AG04450 (cell line): ENCODE results near the gene MBD2. TPM values are rescaled to one million over a fixed set of nuclear protein-coding genes. Genes with fewer than 3 reads are reported as not detected.

ENCODE experiments used
- CTCF ChIA-PET: fragments of 300-600, 350-600 bp; formaldehyde crosslinking; extraction: SDS; loops from one replicate; lab custom pipeline; 2022; ENCODE audit warnings: antibody characterized with exemption, inconsistent platforms; lab: Charles Lee
- POLR2A ChIA-PET: fragments of 350-600 bp; formaldehyde crosslinking; extraction: SDS; loops from one replicate; lab custom pipeline; 2021; ENCODE audit warnings: antibody characterized with exemption, inconsistent platforms; lab: Yijun Ruan, JAX
- DNase-seq: peaks from one replicate; pipeline ENCODE4 v3.0.0-alpha.2; 2011; ENCODE audit warnings: low read depth, low spot score
- H3K27ac ChIP-seq: one replicate; pipeline ENCODE4 v1.5.1; 2012; ENCODE audit warnings: low read depth, low read length, control low read depth
- H3K27me3 ChIP-seq: one replicate; pipeline ENCODE4 v1.6.0; 2012; ENCODE audit warnings: low read length; ENCODE audit not compliant: control insufficient read depth, insufficient read depth
- H3K4me3 ChIP-seq: 2 replicates; pipeline ENCODE4 v1.5.1; 2011; ENCODE audit warnings: mild to moderate bottlenecking, low read depth, low read length, control low read depth
- H3K9me3 ChIP-seq: 2 replicates; pipeline ENCODE4 v1.5.1; 2012; ENCODE audit warnings: low read length; ENCODE audit not compliant: control insufficient read depth, insufficient read depth
- CTCF ChIP-seq: IDR thresholded peaks from 2 replicates; pipeline ENCODE4 v1.5.1; 2011; ENCODE audit warnings: low read depth, low read length, control low read depth, inconsistent platforms
- polyA plus RNA-seq: library from polyadenylated mRNA; depleted of rRNA; stranded (reverse); fragments of >200 nt; gene quantifications from 2 replicates; pipeline ENCODE4 v1.2.3, GENCODE V29; 2011

MBD2 gene
- polyA plus RNA-seq, 1 experiment, result 30.6 TPM

- H3K27me3 ChIP-seq, result no peaks in the 10 kb centered on the region
- CTCF ChIA-PET, result interaction anchor here (1.2 kb wide), 1 partner anchor 11 kb away, joined by 6 read pairs; no protein-coding TSS in a partner anchor
- H3K9me3 ChIP-seq, result no peaks in the 10 kb centered on the region
- no peak for DNase-seq
- H3K4me3 ChIP-seq, result no peak overlapping the region
- POLR2A ChIA-PET, result no interaction called here
- no peak for TF ChIP-seq CTCF
- no peak overlapping the region for H3K27ac ChIP-seq
These were observed 41.1 kb downstream of the MBD2 start for GRCh38 chr18:54183390-54183789.

GRCh38 chr18:54181856-54182602, 42.4 kb downstream of the MBD2 start:
- no peaks in the 10 kb centered on the region for H3K27me3 ChIP-seq
- no peak for DNase-seq
- no peak overlapping the region for H3K4me3 ChIP-seq
- CTCF ChIA-PET, result interaction anchor here (1.2 kb wide), 1 partner anchor 10 kb away, joined by 6 read pairs; no protein-coding TSS in a partner anchor
- POLR2A ChIA-PET, result no interaction called here
- no peak overlapping the region for H3K27ac ChIP-seq
- no peaks in the 10 kb centered on the region for H3K9me3 ChIP-seq
- no peak for TF ChIP-seq CTCF

- no peak for TF ChIP-seq CTCF
- ChIA-PET CTCF (no interaction called here), POLR2A (no interaction called here)
- no peak overlapping the region for H3K4me3 ChIP-seq
- no peaks in the 10 kb centered on the region for H3K9me3 ChIP-seq
- no peak overlapping the region for H3K27ac ChIP-seq
- DNase-seq, result no peak
- no peaks in the 10 kb centered on the region for H3K27me3 ChIP-seq
These were observed 50.4 kb downstream of the MBD2 start for GRCh38 chr18:54173980-54174630.

DNA sequence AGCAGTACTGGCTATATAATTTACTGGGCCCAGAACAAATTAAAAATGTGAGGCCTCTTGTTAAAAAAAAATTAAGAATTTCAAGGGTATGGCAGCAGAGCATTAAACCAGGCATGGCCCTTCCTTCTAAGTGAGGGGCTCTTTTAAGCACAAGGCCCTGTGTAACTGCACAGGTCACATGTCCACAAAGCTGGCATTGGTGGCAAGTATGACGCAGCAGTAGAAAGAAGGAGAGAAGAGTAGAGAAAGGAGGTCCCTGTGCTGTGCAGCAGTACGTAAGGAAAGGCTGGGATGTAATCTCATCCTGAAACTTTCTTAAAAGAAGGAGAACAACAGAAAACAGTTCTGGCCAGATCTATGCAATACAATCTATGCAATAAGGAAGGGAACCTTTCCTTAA, 51.2 kb downstream of the MBD2 start:
- Histone ChIP-seq H3K4me3 (no peak overlapping the region), H3K27me3 (no peaks in the 10 kb centered on the region), H3K9me3 (no peaks in the 10 kb centered on the region), H3K27ac (no peak overlapping the region)
- POLR2A ChIA-PET, result no interaction called here
- no peak for DNase-seq
- CTCF ChIA-PET, result no interaction called here
- no peak for TF ChIP-seq CTCF
